PC-3 (cell line): ENCODE measurements around the gene FGGY.

Experiments used
- EZH2 ChIP-seq: fragments of 300-600 bp; sonication (generic); IDR thresholded peaks from one replicate; pipeline ENCODE4 v1.6.1; 2017; ENCODE audit warnings: antibody characterized with exemption, mild to moderate bottlenecking, low read length; ENCODE audit not compliant: unreplicated experiment
- EZH2phosphoT487 ChIP-seq: fragments of 300-600 bp; sonication (generic); IDR thresholded peaks from 2 replicates; pipeline ENCODE4 v1.6.1; 2018; ENCODE audit warnings: mild to moderate bottlenecking, antibody characterized with exemption, low read length, borderline replicate concordance
- TF ChIP-seq, protein P1 (sequence below): fragments of 300-600 bp; sonication (generic); conservative IDR thresholded peaks from 2 replicates; pipeline ENCODE4 v1.5.1; 2017; ENCODE audit warnings: antibody characterized with exemption, low read depth, mild to moderate bottlenecking, low read length

DNA sequence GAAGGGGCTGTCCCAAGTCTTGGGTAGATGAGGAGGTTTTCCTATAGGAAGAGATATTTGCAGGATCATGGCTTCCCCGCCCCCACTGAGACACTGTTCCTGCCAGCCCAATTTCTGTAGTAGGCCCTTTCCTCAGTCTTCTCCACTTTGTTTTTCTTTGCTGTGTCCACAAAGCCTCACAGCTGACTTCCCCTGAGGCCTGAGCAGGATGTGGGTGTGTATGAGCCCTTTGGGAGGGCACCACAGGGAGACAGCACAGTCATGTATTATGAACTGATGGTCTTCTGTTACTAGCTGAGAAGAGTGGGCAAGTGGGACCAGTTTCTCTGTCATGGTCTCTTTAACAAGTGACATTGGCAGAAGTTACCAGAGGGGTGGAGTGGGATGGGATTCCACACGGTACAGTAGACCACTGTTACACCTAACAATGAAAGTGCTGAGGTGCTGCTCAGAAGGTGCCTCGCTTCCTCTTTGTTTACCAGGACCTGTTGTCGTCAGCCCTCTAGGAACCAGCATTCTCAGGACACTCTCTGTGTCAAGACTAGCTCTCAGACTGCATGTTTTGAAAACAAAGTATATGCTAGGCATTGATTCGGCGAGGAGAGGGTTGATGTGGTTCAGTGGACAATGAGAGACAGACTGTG, 264.0 kb downstream of the FGGY start:
- TF ChIP-seq, protein P1, sequence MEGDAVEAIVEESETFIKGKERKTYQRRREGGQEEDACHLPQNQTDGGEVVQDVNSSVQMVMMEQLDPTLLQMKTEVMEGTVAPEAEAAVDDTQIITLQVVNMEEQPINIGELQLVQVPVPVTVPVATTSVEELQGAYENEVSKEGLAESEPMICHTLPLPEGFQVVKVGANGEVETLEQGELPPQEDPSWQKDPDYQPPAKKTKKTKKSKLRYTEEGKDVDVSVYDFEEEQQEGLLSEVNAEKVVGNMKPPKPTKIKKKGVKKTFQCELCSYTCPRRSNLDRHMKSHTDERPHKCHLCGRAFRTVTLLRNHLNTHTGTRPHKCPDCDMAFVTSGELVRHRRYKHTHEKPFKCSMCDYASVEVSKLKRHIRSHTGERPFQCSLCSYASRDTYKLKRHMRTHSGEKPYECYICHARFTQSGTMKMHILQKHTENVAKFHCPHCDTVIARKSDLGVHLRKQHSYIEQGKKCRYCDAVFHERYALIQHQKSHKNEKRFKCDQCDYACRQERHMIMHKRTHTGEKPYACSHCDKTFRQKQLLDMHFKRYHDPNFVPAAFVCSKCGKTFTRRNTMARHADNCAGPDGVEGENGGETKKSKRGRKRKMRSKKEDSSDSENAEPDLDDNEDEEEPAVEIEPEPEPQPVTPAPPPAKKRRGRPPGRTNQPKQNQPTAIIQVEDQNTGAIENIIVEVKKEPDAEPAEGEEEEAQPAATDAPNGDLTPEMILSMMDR = no peak
- TF ChIP-seq EZH2 = no peak
- no peak for TF ChIP-seq EZH2phosphoT487
